ENCODE data around the gene SELENOF. TPM values are rescaled to one million over a fixed set of nuclear protein-coding genes. Genes with fewer than 3 reads are reported as not detected.
A peak's percentile ranks its signal among the peaks of the same experiment; 100 is the strongest.

Gene SELENOF
- polyA plus RNA-seq (2013, experiment 1 of 2; ENCODE audit: insufficient read length): 199 TPM
- polyA plus RNA-seq (2013, experiment 2 of 2; ENCODE audit: insufficient read length): 201 TPM

DNA sequence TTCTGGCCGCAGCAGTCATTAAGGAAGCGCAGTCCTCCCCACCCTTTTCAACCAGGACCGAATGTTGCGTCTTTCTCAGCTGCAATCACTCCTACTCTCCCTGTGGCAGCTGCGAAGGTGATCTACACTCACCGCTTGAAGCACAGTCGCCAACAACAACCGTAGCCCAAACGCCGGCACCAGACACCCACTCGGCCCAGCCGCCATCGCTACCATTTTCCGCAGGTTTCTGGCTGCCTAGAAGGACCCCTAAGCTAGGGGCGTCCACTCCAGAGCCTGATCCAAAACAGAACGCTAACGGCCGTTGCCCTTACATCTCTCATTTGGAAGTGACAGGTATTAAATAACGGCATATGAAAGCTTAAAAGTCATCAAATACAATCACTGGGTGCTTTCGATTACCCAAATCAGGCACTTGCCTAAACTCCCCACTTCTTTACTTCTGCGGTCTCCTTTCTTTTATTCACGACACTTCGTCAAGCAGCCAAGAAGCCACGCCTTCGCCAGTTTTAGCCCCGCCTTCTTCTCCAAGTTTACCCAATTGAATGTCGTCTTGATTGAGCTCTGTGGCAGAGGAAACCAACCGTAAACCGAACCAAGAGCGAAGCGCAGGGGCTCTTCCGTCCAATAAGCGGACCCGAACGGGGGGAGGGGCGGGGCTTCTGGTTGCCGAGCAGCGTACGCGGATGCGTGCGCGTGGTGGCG, at the start of gene SELENOF:
SELENOF (minus strand) TSS at position 231 of the 705 bp plus-strand sequence; CDS start at position 216, 15 bp downstream.
- DNase-seq: peak; percentile 100

DNA sequence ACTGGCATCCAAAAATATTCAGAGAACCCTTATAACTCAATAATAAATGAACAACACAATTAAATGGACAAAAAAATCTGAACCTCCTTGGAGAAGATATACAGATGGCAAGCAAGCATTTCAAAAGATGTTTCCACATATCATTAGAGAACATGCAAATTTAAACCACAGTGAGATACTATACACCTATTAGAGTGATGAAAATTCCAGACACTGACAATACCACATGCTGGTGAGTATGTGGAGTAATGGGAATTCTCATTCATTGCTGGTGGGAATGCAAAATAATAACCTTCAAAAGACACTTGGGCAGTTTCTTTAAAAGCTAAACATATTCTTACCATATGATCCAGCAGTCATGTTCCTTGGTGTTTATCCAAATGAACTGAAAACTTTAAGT, 46.6 kb upstream of the SELENOF start:
- DNase-seq: no peak

DNA sequence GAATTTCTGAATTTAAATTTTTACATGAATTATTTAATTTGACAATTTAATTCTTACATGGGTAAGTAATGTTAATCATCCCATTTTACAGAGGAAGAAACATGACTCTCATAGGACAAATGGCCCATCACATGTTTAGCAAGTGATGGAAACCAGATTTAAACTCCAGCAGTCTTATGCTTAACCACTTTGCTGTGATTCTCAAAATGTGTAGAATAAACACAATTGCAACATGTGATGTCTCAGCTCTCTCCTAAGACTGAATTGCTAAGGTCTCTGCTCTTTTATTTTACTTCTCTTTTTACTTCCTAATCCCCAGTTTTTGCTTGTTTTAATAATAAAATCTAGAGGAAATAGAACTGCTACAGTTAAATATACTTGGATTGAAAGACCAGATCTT, 43.3 kb upstream of the SELENOF start:
- DNase-seq: no peak

DNA sequence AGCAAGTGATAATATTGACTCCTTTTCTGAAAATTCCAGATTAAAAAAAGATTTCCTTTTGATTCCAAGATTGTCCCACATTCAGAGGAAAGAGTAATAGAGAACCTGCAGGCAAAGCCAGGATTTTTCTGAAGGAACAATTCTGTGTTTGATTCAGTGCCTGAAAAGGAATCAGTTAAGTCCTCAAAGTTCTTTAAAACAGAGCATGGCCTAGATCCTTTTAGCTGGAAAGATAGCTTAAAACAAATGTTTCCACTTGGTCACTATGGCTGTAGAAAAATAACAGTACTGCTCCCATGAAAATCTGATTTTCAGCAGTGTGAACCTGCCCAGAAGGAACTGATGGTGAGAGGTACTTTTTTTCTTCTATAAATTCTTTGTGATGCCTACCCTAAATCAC, 42.3 kb upstream of the SELENOF start:
- DNase-seq: no peak

DNA sequence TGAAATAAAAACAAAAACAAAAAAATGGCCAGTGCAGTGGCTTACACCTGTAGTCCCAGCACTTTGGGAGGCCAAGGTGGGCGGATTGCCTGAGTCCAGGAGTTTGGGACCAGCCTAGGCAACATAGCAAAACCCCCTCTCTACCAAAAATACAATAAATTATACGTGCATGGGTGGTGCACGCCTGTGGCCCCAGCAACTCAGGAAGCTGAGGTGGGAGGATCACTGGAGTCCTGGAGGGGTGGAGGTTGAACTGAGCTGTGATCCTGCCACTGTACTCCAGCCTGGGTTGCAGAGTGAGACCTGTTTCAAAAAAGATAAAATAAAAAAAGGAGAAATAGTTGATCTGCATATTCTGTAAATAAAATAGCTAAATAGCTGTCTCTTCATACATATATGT, 41.8 kb upstream of the SELENOF start:
- no peak for DNase-seq

DNA sequence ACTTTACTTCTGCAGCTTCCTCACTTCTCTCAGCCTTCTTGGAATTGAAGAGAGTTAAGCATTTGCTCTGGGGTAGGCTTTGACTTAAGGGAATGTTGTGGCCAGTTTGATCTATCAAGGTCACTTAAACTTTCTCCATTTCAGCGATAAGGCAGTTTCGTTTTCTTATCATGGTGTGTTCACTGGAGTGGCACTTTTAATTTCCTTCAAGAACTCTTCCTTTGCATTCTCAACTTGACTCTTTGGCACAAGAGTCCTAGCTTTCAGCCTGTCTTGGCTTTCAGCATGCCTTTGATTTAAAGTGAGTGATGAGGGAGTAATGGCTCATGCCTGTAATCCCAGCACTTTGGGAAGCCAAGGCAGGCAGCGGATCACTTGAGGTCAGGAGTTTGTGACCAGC, 39.2 kb upstream of the SELENOF start:
- DNase-seq: no peak

DNA sequence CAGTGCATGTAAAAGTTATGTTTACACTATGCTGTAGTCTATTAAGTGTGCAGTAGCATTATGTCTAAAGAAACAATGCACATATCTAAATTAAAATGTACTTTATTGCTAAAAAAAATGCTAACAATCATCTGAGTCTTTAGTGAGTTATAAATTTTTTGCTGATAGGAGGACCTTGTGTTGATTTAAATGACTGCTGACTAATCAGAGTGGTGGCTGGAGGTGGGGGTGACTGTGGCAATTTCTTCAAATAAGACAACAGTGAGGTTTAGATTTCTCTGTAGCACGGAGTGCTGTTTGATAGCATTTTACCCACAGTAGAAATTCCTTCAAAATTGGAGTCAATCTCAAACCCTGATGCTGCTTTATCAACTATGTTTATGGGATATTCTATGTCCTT, 37.5 kb upstream of the SELENOF start:
- no peak for DNase-seq

DNA sequence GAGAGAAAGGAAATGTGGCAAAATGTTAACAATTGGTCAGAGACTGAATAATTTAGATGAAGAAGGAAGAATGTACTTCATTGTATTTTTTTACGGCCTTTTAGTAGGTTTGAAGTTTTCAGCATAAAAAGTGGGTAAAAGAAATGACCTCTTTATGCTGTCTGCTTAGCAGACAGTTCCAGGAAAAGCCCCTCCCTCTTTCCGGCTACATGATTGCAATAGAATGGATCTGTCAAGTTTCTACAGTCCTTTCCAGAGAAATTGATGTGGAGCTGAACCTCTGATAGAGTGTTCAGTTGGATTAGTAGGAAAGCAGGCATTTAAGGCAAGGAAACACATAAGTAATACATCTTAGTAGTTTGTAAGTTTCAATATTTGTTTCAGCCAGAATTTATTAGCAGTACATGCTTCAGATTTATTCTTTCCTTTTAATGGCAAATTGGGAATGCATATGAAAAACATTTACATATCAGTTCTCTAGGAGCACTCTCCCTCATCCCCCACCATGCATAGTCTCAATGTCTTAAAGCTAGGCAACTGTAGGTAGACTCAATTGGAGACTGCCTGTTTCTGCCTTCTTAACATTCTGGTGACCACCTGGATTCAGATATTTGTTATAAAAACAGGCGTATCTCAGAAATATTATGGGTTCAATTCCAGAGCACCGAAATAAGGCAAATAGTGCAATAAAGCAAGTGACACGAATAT, 36.9 kb upstream of the SELENOF start:
- no peak for DNase-seq

DNA sequence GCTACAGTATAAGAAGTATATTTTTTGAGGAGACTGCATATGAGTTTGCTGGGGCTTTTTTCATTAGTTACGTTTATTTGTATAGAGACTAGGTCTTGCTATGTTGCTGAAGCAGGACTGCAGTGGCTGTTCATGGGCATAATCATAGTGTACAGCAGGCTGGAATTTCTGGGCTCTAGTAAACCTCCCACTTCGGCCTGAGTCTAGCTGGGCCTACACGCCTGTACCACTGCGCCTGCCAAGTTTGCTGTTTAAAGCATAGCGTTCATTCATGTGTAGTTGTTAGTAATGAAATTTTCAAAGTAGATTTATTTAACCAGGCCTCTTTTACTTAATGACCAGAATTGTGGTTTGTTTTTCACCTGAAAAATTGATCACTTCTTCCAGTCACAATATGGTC, 34.3 kb upstream of the SELENOF start:
- no peak for DNase-seq

DNA sequence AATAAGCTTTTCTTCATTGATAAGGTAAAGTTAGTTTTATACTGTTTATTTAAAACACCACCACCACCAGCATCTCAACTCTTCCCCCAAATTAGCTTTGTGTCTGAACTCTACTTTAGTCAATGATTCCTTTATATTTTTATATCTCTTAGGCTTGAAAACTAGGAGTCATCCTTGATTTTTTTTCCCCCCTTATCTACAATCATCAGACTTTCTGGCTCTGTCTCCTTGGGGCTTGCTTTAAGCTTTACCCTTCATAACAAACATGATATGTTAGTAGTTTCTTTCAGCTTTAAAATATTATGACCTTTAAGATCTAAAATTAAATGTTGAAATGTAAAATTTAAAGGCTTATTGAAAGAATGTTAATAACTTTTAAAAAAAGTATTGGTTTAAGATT, 28.8 kb upstream of the SELENOF start:
- DNase-seq: no peak

DNA sequence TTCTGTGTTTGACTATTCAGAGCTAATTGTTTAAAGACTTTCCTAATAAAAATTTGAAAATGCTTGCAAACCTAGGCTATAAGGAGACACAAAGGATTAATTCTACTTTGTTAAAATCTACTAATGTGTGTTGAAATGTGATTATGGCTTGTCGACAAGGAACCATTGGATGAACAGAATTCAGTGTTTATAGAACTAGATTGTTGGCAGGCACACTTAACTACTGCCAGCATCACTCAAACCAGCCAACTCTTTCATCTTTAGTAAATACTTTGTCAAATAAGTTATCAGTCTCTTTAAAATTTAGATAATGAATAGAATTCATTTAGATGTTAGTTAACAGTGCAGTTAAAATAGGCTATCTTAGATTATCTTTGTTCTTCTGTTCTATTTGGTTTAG, 28.1 kb upstream of the SELENOF start:
- no peak for DNase-seq

DNA sequence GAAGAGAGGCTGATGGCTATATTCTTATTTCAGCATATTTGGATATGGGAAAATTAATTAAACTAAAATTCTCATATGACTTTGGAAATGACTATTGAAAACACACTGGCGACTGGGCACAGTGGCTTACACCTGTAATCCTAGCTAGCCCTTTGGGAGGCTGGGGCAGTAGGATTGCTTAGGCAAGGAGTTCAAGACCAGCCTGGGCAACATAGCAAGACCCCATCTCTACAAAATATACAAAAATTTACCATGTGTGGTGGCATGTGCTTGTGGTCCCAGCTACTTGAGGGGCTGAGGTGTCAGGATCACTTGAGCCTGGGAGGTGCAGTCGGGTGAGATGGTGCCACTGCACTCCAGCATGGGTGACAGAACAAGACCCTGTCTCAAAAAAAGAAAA, 26.7 kb upstream of the SELENOF start:
- DNase-seq: no peak

DNA sequence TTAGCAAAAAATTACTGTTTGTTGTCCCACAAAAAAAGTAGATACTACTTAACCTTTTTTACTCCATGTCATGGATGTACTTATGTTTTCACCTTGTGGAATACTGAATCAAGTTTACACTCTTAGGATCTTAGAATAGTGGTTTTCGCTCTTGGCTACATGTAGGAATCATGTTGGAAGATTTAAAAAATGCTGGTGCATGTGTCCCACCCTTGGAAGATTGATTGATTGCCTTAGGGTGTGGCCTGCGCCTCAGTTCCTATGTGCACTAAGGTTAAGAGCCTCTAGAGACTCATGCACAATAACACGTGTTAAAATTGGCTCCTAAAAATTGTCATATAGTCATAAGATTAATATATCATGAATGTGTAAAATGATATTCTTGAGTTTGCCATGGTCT, 25.5 kb upstream of the SELENOF start:
- DNase-seq: no peak

DNA sequence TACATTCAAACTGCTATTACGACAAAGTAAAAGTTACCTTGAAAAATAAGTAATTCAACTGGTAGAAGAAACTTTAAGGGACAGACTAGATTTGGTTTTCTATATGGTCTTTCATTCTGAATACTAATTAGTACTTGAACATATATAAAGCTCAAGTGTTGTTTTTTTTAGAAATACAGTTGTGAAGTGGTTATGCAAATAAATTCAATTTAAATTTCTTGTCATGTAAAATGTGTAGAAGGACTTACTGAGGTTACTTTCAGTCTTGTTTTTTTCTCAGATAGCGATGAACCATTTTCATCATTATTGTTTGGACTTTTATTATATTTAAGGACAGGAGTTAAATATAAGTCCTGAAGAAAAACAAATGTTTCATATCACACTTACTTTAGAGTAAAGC, 24.9 kb upstream of the SELENOF start:
- no peak for DNase-seq

DNA sequence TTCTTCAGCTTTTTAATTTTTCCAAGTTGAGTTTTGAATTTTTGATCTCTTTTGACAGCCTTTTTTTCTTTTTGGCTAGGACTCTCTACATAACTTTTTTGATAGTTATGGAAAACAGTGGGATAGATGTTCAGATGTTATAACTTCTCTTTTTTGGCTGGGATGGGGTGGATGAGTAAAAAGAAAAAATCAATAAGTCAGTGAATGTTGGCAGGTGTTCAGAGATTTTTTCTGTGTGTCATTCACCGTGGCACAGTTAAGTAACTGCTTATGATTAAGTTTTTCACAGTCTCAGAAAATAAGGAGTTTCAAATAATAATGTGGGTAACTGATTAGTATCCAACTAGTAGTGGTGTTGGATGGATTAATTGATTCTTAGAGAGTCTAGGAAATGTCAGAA, 24.5 kb upstream of the SELENOF start:
- no peak for DNase-seq

DNA sequence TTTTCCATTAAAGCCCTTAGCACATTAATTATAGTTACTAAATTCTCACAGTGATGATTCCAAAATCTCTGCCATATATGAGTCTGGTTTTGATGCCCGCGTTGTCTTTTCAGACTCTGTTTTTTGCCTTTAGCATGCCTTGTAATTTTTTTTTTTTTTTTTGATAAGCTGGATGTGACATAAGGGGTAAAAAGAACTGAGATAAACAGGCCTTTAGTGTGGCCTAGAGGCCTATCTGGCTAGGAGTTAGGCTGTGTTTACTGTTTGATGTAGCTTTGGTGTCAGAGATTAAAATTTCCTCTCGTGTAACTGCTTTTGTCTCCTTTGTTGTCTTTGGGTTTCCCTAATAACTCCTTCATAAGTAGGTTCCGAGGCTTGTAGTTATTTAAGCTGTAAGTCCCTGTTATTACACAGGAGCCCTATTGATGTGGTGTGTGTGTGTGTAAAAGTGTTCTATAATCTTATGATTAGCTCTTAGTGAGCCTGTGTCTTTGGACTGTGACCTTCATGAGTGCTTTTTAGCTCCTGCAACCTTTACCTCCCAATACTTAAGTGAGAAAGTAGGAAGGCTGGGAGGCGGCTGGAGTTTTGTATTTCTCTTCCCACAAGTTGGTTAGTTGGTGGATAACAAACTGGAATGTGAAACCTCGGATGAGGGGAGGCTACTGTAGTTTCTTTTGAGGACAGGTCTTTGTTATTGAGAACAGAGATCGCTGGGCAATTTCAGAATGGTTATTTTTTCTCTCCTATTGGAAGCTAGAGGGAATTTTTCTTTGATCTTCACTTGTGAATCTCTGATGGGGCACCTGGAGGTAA, 19.8 kb upstream of the SELENOF start:
- no peak for DNase-seq

DNA sequence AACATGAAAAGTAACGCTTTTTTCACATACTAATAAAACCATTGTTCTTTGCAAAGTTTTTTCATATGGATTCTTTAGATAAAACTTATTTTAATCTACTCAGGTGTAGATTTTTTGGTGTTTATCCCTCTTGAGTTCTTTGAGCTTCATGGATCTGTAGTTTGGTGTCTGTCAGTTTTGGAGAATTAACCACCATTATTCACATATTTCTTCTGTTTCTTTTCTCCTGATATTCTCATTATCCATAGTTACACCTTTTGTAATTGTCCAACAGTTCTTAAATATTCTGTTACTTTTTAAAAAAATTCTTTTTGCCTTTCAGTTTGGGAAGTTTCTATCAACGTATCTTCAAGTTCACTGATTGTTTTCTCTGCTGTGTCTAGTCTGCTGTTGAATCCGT, 19.1 kb upstream of the SELENOF start:
- DNase-seq: no peak

DNA sequence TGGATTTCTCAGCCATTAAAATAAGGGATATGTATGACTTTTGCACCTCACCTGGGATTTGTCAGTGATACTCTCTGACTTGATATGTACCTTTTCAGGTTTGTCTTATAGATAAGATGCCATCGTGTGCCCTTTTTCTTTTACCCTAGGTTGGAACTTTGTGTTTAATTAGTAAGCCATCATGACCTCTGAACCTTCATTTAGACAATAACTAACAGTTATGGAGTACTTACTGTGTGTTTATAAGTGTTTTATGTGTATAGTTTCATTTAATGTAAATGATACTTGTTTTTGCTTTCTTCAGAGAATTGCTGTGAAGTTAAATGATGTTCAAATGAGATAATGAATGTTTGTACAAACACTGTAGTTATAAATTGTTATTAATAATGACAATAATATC, 14.9 kb upstream of the SELENOF start:
- no peak for DNase-seq

DNA sequence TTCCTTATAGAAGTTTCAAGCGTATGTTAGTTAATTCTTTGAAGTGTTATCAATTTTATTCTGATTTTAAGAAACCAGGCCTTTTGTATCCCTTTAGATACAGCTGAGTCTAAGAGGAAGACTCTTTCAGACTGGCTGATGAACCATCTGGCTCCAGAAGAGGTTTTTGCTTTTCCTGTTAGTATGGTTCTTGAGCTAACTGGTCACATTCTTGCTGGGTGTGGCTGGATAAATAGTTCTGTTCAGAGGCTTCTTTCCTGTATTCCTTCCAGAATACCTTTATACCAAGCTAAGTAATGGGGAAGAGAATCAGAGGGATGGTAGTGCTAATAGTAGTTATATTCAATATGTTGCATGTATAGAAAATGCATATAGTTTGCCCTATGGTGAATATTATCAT, 13.0 kb upstream of the SELENOF start:
- DNase-seq: no peak

DNA sequence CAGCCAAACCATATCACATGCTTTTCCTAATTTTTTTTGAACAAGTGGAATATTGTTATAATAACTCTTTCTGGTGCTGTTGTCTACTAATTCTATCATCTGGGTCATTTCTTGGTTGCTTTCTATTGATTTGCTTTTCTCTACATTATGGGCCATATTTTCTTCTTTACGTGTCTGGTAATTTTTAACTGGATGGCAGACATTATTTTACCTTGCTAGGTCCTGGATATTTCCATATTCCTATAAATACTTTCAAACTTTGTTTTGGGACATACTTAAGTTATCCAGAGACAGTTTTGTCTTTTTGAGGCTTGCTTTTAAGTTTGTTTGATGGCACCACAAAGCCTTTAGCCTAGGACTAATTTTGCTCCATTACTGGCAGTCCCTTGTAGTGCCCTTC, 11.8 kb upstream of the SELENOF start:
- no peak for DNase-seq

DNA sequence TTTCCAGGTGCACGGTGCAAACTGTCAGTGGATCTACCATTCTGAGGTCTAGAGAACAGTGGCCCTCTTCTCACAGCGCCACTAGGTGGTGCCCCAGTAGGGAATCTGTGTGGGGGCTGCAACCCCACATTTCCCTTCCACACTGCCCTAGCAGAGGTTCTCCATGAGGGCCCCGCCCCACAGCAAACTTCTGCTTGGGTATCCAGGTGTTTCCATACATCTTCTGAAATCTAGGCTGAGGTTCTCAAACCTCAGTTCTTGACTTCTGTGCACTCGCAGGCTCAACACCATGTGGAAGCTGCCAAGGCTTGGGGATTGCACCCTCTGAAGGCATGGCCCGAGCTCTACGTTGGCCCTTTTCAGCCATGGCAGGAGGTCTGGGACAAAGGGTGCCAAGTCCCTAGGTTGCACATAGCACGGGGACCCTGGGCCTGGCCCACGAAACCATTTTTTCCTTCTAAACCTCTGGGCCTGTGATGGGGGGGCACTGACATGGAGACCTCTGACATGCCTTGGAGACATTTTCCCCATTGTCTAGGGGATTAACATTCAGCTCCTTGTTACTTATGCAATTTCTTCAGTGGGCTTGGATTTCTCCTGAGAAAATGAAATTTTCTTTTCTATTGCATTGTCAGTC, 10.5 kb upstream of the SELENOF start:
- no peak for DNase-seq

DNA sequence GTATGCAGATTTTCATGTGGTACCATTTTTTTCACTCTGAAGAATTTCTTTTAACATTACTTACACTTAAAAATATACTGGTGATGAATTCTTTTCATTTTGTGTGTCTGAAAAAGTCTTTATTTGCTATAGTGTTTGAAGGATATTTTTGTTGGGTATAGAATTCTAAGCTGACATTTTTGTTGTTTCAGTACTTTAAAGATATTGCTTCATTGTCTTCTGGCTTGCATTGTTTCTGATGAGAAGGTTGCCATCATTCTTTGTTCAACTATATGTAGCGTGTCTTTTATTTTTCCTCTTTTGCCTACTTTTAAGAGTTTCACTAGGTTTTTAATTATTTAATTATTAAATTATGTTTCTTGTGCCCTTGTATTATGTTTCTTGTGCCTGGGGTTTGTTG, 8.5 kb upstream of the SELENOF start:
- no peak for DNase-seq

DNA sequence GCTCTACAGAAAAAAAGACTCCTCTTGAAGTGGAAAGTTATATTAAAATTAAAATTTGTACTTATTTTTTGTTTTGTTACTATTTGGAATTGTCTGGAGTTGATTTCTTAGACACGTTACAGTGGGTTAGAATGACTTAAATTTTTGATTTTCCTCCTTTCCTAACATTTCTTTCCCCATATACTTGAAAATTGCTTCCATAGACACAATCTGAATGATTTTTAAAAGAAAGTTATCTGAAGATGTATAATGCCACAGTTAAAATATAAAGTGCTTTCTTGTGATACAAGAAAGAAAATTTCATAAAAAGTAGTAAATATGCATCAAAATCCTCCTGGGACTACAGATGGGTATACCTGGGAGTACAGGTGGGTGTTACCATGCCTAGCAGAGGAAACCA, 2.8 kb upstream of the SELENOF start:
- DNase-seq: no peak

Measured in fibroblast of skin of abdomen (primary cell).